ENCODE data around the gene RAB11FIP4.

DNA sequence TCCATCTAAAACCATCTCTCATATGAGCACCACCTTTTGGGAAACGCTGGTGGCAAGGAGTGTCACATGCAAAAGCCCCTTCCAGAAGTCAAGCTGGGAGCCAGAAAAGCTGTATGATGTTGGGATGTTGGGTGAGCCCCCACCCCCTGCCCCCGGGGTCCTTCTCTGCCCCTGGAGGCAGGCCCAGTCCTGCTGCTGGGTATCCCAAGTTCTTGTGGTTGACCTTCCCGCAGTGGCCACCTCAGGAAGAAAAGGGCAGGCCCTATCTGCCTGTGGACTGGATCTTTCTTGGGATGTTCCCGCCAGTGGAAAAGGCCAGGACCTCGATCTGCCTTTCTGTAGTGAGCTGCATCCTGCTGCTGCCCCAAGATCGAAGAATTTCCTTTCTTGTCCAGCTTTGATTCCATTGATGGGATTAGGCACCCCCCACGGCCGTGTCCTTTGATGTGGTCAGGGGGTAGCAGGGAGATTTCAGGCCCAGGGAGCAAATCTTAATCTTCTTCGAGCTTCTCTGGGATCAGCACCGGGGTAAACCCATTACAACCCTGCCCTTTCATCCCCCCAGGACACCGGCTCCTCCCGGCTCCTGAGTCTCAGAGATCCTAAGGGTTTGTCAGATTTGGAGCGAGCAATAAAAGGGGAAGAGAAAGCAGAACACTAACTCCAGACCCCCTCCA, 165.6 kb downstream of the RAB11FIP4 start:
- TF ChIP-seq, protein P1, sequence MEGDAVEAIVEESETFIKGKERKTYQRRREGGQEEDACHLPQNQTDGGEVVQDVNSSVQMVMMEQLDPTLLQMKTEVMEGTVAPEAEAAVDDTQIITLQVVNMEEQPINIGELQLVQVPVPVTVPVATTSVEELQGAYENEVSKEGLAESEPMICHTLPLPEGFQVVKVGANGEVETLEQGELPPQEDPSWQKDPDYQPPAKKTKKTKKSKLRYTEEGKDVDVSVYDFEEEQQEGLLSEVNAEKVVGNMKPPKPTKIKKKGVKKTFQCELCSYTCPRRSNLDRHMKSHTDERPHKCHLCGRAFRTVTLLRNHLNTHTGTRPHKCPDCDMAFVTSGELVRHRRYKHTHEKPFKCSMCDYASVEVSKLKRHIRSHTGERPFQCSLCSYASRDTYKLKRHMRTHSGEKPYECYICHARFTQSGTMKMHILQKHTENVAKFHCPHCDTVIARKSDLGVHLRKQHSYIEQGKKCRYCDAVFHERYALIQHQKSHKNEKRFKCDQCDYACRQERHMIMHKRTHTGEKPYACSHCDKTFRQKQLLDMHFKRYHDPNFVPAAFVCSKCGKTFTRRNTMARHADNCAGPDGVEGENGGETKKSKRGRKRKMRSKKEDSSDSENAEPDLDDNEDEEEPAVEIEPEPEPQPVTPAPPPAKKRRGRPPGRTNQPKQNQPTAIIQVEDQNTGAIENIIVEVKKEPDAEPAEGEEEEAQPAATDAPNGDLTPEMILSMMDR (IDR thresholded peaks at IDR 0.05) = no peak
- no peak for TF ChIP-seq POLR2A (IDR thresholded peaks at IDR 0.05)
